IMR-90 (cell line): ENCODE data around the gene MDFI. TPM values are rescaled to one million over a fixed set of nuclear protein-coding genes. Genes with fewer than 3 reads are reported as not detected.

Source experiments
- ATAC-seq: fragments of 200-7000 bp; cut with Tn5 transposase; 2 replicates; pipeline ENCODE4 v1.9.1; 2020; ENCODE audit warnings: low read depth, mild to moderate bottlenecking, moderate library complexity
- BruUV-seq: library from RNA; stranded (reverse); fragments of 400-500 nt; replicated peaks from 2 replicates; lab custom pipeline; 2021; lab: Mats Ljungman, UMichigan
- CTCF ChIA-PET: fragments of 300-600 bp; formaldehyde crosslinking; extraction: SDS; loops from one replicate; lab custom pipeline; 2021; ENCODE audit warnings: antibody characterized with exemption; lab: Yijun Ruan, JAX
- POLR2A ChIA-PET: fragments of 300-600 bp; sonication (Branson Sonifier 250); formaldehyde crosslinking; loops from one replicate; lab custom pipeline; 2022; ENCODE audit warnings: antibody characterized with exemption; ENCODE audit not compliant: unreplicated experiment; lab: Charles Lee
- DNase-seq: peaks from one replicate; pipeline ENCODE4 v3.0.0; 2013
- H2AFZ ChIP-seq: replicated peaks from 2 replicates; pipeline ENCODE3; 2013; ENCODE audit warnings: low read length, mild to moderate bottlenecking; ENCODE audit not compliant: poor library complexity
- H2AK5ac ChIP-seq: 2 replicates; pipeline ENCODE4 v1.6.1; 2013; ENCODE audit warnings: low read depth, low read length, inconsistent platforms
- H2AK9ac ChIP-seq: replicated peaks from 2 replicates; pipeline ENCODE3; 2013; ENCODE audit warnings: mild to moderate bottlenecking, low read depth, low read length, moderate library complexity; ENCODE audit not compliant: poor library complexity
- H2BK120ac ChIP-seq: 2 replicates; pipeline ENCODE4 v1.6.1; 2013; ENCODE audit warnings: low read depth, low read length, inconsistent platforms
- H2BK15ac ChIP-seq: 3 replicates; pipeline ENCODE4 v1.6.1; 2013; ENCODE audit warnings: low read depth, low read length, inconsistent platforms
- H2BK20ac ChIP-seq: 2 replicates; pipeline ENCODE4 v1.6.1; 2013; ENCODE audit warnings: low read depth, mild to moderate bottlenecking, inconsistent platforms, low read length, moderate library complexity
- H2BK5ac ChIP-seq: 2 replicates; pipeline ENCODE4 v1.6.1; 2013; ENCODE audit warnings: mild to moderate bottlenecking, low read depth, low read length, inconsistent platforms; ENCODE audit not compliant: poor library complexity, severe bottlenecking
- H3K14ac ChIP-seq: replicated peaks from 2 replicates; pipeline ENCODE4 v1.6.1; 2013; ENCODE audit warnings: low read depth, low read length, inconsistent platforms
- H3K18ac ChIP-seq: 2 replicates; pipeline ENCODE4 v1.6.1; 2013; ENCODE audit warnings: low read depth, low read length, control low read depth
- H3K23ac ChIP-seq: 2 replicates; pipeline ENCODE4 v1.6.1; 2013; ENCODE audit warnings: low read depth, low read length, inconsistent platforms
- H3K27ac ChIP-seq: 2 replicates; pipeline ENCODE4 v1.5.1; 2013; ENCODE audit warnings: mild to moderate bottlenecking, control low read depth, low read length; ENCODE audit not compliant: insufficient read depth
- H3K27me3 ChIP-seq: 2 replicates; pipeline ENCODE4 v1.6.1; 2013; ENCODE audit warnings: low read length; ENCODE audit not compliant: control insufficient read depth, insufficient read depth
- H3K36me3 ChIP-seq: 2 replicates; pipeline ENCODE4 v1.6.1; 2013; ENCODE audit warnings: low read length, mixed read lengths; ENCODE audit not compliant: control insufficient read depth, insufficient read depth
- H3K4ac ChIP-seq: 2 replicates; pipeline ENCODE4 v1.6.1; 2013; ENCODE audit warnings: low read depth, low read length, inconsistent platforms
- H3K4me1 ChIP-seq: 2 replicates; pipeline ENCODE4 v1.6.1; 2013; ENCODE audit warnings: low read length, mixed read lengths; ENCODE audit not compliant: control insufficient read depth, insufficient read depth
- H3K4me2 ChIP-seq: 2 replicates; pipeline ENCODE4 v1.6.1; 2013; ENCODE audit warnings: low read depth, mild to moderate bottlenecking, control low read depth, low read length, moderate library complexity
- H3K4me3 ChIP-seq: 2 replicates; pipeline ENCODE4 v1.5.1; 2013; ENCODE audit warnings: low read depth, mild to moderate bottlenecking, control low read depth, low read length, moderate library complexity; ENCODE audit not compliant: insufficient read depth
- H3K56ac ChIP-seq: 2 replicates; pipeline ENCODE4 v1.6.1; 2013; ENCODE audit warnings: low read length, inconsistent platforms; ENCODE audit not compliant: insufficient read depth; ENCODE audit errors: extremely low read depth
- H3K79me1 ChIP-seq, 2 experiments: 2 replicates each; pipeline ENCODE4 v1.6.1; 2013; ENCODE audit warnings: low read length in 2 of 2, inconsistent platforms in 1 of 2, low read depth in 1 of 2
- H3K9ac ChIP-seq: 2 replicates; pipeline ENCODE4 v1.6.1; 2013; ENCODE audit warnings: low read depth, low read length, control low read depth
- H3K9me1 ChIP-seq: 2 replicates; pipeline ENCODE4 v1.6.1; 2013; ENCODE audit warnings: low read length, inconsistent platforms; ENCODE audit not compliant: insufficient read depth
- H3K9me3 ChIP-seq: 2 replicates; pipeline ENCODE4 v1.6.1; 2013; ENCODE audit warnings: low read length; ENCODE audit not compliant: control insufficient read depth, insufficient read depth
- H4K20me1 ChIP-seq: 2 replicates; pipeline ENCODE4 v1.6.1; 2013; ENCODE audit warnings: low read length, inconsistent platforms; ENCODE audit not compliant: insufficient read depth
- H4K5ac ChIP-seq: 2 replicates; pipeline ENCODE4 v1.6.1; 2013; ENCODE audit warnings: mild to moderate bottlenecking, low read depth, low read length, control low read depth
- H4K8ac ChIP-seq, 2 experiments: 2 replicates each; pipeline ENCODE4 v1.6.1; 2013; ENCODE audit warnings: low read depth in 2 of 2, low read length in 2 of 2, control low read depth in 1 of 2, inconsistent platforms in 1 of 2
- H4K91ac ChIP-seq: 2 replicates; pipeline ENCODE4 v1.6.1; 2013; ENCODE audit warnings: low read depth, low read length, inconsistent platforms; ENCODE audit not compliant: insufficient read depth
- BHLHE40 ChIP-seq: fragments of 150-350 bp; IDR thresholded peaks from 2 replicates; pipeline ENCODE4 v1.6.1; 2016; ENCODE audit warnings: mild to moderate bottlenecking, low read depth, low read length
- CEBPB ChIP-seq: IDR thresholded peaks from 2 replicates; pipeline ENCODE4 v1.6.1; 2012; ENCODE audit warnings: low read depth, low read length, improper control_type of control experiment
- ELK1 ChIP-seq: fragments of 150-350 bp; IDR thresholded peaks from 2 replicates; pipeline ENCODE4 v1.6.1; 2016; ENCODE audit warnings: low read depth, mild to moderate bottlenecking, low read length, moderate library complexity, borderline replicate concordance
- FOS ChIP-seq: fragments of 150-350 bp; IDR thresholded peaks from 2 replicates; pipeline ENCODE4 v1.6.1; 2016; ENCODE audit warnings: low read depth, low read length
- MAFK ChIP-seq: IDR thresholded peaks from 2 replicates; pipeline ENCODE4 v1.6.1; 2012; ENCODE audit warnings: low read depth, low read length, improper control_type of control experiment
- MAZ ChIP-seq: IDR thresholded peaks from 2 replicates; pipeline ENCODE4 v1.6.1; 2012; ENCODE audit warnings: low read depth, mild to moderate bottlenecking, low read length, improper control_type of control experiment, moderate library complexity, borderline replicate concordance
- MXI1 ChIP-seq: IDR thresholded peaks from 2 replicates; pipeline ENCODE4 v1.6.1; 2012; ENCODE audit warnings: low read depth, mild to moderate bottlenecking, low read length, moderate library complexity, borderline replicate concordance
- POLR2A ChIP-seq: IDR thresholded peaks from 2 replicates; pipeline ENCODE4 v1.6.1; 2012; ENCODE audit warnings: mild to moderate bottlenecking, low read depth, low read length
- RAD21 ChIP-seq: IDR thresholded peaks from 2 replicates; pipeline ENCODE4 v1.6.1; 2012; ENCODE audit warnings: low read length, improper control_type of control experiment
- RFX5 ChIP-seq: IDR thresholded peaks from 2 replicates; pipeline ENCODE4 v1.8.0; 2012; ENCODE audit warnings: low read depth, mild to moderate bottlenecking, low read length, moderate library complexity
- SMC3 ChIP-seq: fragments of 150-350 bp; IDR thresholded peaks from 2 replicates; pipeline ENCODE4 v1.6.1; 2016; ENCODE audit warnings: low read depth, mild to moderate bottlenecking, antibody characterized with exemption, low read length, moderate library complexity
- dilution Hi-C: fragments of 300-500 bp; cut with HindIII; formaldehyde crosslinking; loops from one replicate; pipeline ENCODE4 v1.14.3; 2018; ENCODE audit warnings: low sequenced_read_pairs; ENCODE audit not compliant: unreplicated experiment
- in situ Hi-C: fragments of 300-500 bp; cut with MboI; formaldehyde crosslinking; loops from 3 replicates; pipeline ENCODE4 v1.14.3; 2019; ENCODE audit warnings: low sequenced_read_pairs, inconsistent platforms, mixed read lengths
- intact Hi-C: fragments of 100-400 bp; cut with micrococcal nuclease; formaldehyde crosslinking; loops from 2 replicates; pipeline ENCODE4 v1.10.0; 2022
- polyA plus RNA-seq, 3 experiments: library from polyadenylated mRNA; depleted of rRNA; stranded (reverse); fragments of >200 nt; gene quantifications; 2 replicates each; pipeline ENCODE4 v1.2.3, GENCODE V29; 2012; ENCODE audit warnings: low replicate concordance in 1 of 3
- total RNA-seq: library from RNA; depleted of rRNA; stranded (reverse); fragments of >200 nt; gene quantifications from 2 replicates; pipeline ENCODE4 v1.2.3, GENCODE V29; 2012

MDFI gene
- total and polyA plus RNA-seq, 2 of the 4 experiments (the other 2 are of a cell fraction) = 0.18 to 0.29 TPM

DNA sequence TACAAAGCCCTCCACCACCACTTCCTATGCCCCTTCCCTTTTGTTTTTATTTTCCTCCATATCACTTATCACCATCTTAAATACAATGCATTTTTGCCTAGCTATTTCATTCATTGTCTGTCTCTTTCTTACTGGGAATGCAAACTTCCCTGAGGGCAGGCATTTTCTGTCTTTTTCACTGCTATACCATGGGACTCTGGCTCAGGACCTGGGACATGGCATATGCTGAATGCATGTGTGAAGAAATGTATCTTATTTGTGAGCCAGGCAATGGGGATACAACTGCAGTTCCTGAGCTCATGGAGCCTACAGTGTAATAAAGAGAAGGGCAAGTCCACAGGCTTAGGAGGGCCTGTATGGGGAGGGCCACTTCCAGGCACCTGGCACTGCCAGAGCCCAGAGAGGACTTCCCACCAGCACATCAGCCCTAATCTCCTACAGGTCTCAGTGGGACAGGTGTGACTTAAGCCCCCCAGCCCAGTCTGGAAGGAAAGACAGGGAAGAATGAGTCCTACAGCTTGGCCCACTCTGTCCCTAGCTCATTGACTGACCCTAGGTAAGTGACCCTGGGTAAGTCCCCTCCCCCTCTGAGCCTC lies 53.9 kb downstream of the MDFI start:
- no peak overlapping the region for H2AK9ac ChIP-seq
- no peak overlapping the region for H2AFZ ChIP-seq
- no peaks in the 10 kb centered on the region for H3K79me1 ChIP-seq
- H4K5ac ChIP-seq = no peak overlapping the region
- ATAC-seq (no peak), DNase-seq (no peak)
- POLR2A ChIA-PET = no interaction called here
- dilution Hi-C loops (no loop called here), intact Hi-C loops (no loop called here), in situ Hi-C loops (no loop called here)
- BruUV-seq = no TSS peak
- H3K9me1 ChIP-seq = 0 out of 2 replicates have a peak, but pooled peaks cover 2% of the 10 kb centered on the region
- H3K9ac ChIP-seq = no peak overlapping the region
- no peak overlapping the region for H3K14ac ChIP-seq
- H3K18ac ChIP-seq = no peak overlapping the region
- no peak overlapping the region for H3K4ac ChIP-seq
- CTCF ChIA-PET = interaction anchor here (1.0 kb wide), 1 partner anchor 90 kb away, joined by 3 read pairs; no protein-coding TSS in a partner anchor
- H2BK15ac ChIP-seq = no peak overlapping the region
- H3K9me3 ChIP-seq = no peaks in the 10 kb centered on the region
- no peaks in the 10 kb centered on the region for H3K36me3 ChIP-seq
- no peak overlapping the region for H4K91ac ChIP-seq
- H3K27ac ChIP-seq = no peak overlapping the region
- no peak overlapping the region for H3K4me3 ChIP-seq
- no peak overlapping the region for H2BK20ac ChIP-seq
- TF ChIP-seq FOS (no peak), RAD21 (no peak), RFX5 (no peak), BHLHE40 (no peak), ELK1 (no peak), POLR2A (no peak), MAZ (no peak), CEBPB (no peak), SMC3 (no peak), MXI1 (no peak), MAFK (no peak)
- H2AK5ac ChIP-seq = no peak overlapping the region
- no peak overlapping the region for H3K4me2 ChIP-seq
- no peaks in the 10 kb centered on the region; the same call in 1 of the 2 replicates for H4K20me1 ChIP-seq
- no peak overlapping the region for H3K23ac ChIP-seq
- no peak overlapping the region for H2BK5ac ChIP-seq
- H2BK120ac ChIP-seq = no peak overlapping the region
- no peak overlapping the region for H4K8ac ChIP-seq
- H3K27me3 ChIP-seq = no peaks in the 10 kb centered on the region; the same call in 1 of the 2 replicates
- no peak overlapping the region for H3K56ac ChIP-seq
- H3K4me1 ChIP-seq = peaks cover 7% of the 10 kb centered on the region
